ENCODE data around the gene CREB3L1.

DNA sequence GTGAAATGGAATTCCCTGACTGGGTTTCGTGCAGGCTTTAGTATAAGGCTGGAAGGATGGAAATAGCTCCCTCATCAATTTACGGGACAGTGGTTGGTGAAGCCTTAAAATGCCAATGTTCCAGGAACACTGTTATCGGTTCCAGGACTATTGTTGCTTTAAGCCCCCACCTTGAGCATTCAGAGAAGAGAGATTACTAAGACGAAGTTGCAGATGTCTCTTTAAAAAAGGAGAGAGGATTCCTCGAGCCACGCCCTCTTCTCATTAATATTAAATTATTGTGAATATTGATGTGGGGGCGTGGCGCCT is 195 bp upstream of the CREB3L1 start:
- TF ChIP-seq, protein P1, sequence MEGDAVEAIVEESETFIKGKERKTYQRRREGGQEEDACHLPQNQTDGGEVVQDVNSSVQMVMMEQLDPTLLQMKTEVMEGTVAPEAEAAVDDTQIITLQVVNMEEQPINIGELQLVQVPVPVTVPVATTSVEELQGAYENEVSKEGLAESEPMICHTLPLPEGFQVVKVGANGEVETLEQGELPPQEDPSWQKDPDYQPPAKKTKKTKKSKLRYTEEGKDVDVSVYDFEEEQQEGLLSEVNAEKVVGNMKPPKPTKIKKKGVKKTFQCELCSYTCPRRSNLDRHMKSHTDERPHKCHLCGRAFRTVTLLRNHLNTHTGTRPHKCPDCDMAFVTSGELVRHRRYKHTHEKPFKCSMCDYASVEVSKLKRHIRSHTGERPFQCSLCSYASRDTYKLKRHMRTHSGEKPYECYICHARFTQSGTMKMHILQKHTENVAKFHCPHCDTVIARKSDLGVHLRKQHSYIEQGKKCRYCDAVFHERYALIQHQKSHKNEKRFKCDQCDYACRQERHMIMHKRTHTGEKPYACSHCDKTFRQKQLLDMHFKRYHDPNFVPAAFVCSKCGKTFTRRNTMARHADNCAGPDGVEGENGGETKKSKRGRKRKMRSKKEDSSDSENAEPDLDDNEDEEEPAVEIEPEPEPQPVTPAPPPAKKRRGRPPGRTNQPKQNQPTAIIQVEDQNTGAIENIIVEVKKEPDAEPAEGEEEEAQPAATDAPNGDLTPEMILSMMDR (conservative IDR thresholded peaks at IDR 0.05; ENCODE audit: low read depth, low read length) = no peak
- no peak for TF ChIP-seq EZH2 (IDR thresholded peaks at IDR 0.05; ENCODE audit: low read length, unreplicated experiment)
